DMS153 treated with DMSO at 0.1 percent for 48 hours (cell line): ENCODE measurements around the gene PHACTR1.

ENCODE experiments used
- DNase-seq: peaks from one replicate; lab custom pipeline; 2025; ENCODE audit not compliant: unreplicated experiment; lab: John Stamatoyannopoulos, UW

The PHACTR1 gene

GRCh38 chr6:12947151-12947871, 230.7 kb downstream of the PHACTR1 start:
- no peak for DNase-seq

DNA sequence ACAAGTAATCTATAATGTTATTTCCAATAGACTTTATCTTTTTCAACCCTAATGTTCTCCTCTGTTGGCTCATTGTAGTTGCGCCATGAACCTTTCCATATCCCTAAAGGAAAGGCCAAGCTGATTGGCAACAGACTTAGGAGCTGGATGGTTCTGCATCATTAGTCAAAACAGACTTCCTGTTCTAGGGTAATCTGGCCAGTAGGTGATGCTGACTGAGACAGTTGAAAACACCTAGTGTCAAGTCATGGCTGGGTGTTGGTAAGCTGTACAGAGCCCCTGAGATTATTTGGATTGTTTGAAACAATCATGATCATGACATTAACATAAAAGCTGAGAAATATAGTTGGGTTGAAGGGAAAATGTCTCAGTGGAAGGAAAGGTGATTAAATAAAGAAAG, 231.4 kb downstream of the PHACTR1 start:
- DNase-seq: no peak

- DNase-seq: no peak
Observed at GRCh38 chr6:12950976-12951375, 234.4 kb downstream of the PHACTR1 start.

- no peak for DNase-seq
Observed at GRCh38 chr6:12951415-12951814, 234.8 kb downstream of the PHACTR1 start.

DNA sequence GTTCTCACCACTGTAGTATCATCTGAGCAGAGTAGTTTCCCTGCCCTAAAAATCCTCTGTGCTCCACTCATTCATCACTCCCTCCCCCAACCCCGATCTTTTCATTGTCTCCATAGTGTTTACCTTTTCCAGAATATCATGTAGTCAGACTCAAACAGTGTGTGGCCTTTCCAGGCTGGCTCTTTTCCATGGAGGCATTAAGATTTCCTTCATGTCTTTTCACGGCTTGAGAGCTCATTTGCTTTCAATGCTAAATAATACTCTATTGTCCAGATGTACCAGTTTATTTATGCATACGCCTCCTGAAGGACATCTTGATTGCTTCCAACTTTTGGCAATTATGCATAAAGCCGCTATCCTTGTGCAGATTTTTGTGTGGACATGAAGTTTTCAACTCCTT, 235.8 kb downstream of the PHACTR1 start:
- DNase-seq: no peak

DNA sequence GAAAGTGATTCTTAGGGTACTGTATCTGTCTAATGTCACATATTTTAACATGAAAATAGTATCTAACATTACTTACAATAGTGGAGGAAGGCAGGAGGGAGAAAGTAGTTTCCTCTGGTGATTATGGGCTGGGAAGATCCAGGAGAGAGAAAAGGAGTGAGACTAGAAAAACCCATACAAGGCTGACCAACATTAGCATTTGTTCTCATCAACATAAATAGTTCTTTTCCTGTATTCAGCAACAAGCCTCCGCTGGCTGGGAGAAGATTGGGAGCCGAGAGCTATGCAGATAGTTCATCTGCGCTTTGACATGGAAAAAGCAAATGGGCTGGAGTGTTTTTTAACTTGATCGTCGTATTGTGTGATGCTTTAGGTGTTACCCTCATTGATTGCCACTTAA, 239.4 kb downstream of the PHACTR1 start:
- DNase-seq: no peak

- no peak for DNase-seq
Observed at GRCh38 chr6:12956991-12957320, 240.4 kb downstream of the PHACTR1 start.

GRCh38 chr6:12957321-12958051, 240.9 kb downstream of the PHACTR1 start:
- no peak for DNase-seq

- no peak for DNase-seq
Observed at GRCh38 chr6:12958052-12958706, 241.6 kb downstream of the PHACTR1 start.

DNA sequence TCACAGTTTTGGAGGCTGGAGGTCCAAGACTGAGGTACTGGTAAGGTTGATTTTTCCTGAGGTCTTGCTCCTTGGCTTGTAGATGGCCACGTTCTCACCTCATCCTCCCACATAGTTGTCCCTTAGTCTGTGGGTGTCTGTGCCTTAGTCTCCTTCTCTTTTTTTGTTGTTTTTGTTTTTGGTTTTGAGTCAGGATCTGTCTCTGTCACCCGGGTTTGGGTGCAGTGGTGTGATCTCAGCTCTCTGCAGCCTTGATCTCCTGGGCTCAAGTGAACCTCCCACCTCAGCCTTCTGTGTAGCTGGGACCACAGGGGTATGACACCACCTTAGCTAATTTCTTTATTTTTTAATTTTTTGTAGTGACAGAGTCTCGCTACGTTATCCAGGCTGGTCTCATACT, 245.2 kb downstream of the PHACTR1 start:
- DNase-seq: no peak

- DNase-seq: no peak
Observed at GRCh38 chr6:12962529-12962928, 246.0 kb downstream of the PHACTR1 start.

GRCh38 chr6:12962987-12963386, 246.4 kb downstream of the PHACTR1 start:
- DNase-seq: no peak

DNA sequence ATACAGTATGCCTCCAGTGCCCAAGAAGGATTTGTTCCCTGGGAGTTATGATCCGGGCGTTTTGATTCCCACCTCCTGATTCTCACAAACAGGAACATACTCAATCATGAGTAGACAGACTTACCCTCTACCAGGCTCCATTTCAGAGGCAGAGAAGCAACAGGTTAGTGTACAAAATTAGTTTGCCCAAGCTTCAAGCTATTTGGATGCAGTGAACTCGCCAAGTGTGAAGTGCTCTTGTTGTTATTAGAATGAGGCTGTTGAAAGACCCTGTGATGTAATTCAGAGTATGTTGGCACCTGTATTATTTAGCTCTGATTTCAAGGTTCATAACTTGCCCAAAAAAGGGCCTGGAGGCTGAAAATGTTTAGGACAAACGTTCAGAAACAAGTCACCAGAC, 247.0 kb downstream of the PHACTR1 start:
- no peak for DNase-seq

- DNase-seq: no peak
Observed at GRCh38 chr6:12967686-12968085, 251.1 kb downstream of the PHACTR1 start.

DNA sequence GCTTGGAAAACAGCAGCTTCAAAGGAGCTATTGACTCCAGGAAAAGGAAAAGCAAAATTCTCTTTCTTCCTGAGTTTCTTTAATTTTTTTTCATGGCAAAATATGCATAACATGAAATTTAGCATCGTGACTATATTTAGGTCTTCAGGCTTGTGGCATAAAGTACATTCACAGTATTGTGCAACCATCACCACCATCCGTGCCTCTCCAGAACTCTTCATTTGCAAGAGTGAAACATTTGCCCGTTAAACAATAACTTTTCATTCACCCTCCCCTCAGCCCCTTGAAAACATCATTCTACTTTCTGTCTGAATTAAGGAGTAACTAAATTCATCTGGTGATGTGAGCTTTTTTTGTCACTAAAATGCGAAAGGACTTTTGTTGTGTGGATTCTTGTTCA, 251.7 kb downstream of the PHACTR1 start:
- no peak for DNase-seq

GRCh38 chr6:12968839-12969558, 252.4 kb downstream of the PHACTR1 start:
- DNase-seq: no peak

DNA sequence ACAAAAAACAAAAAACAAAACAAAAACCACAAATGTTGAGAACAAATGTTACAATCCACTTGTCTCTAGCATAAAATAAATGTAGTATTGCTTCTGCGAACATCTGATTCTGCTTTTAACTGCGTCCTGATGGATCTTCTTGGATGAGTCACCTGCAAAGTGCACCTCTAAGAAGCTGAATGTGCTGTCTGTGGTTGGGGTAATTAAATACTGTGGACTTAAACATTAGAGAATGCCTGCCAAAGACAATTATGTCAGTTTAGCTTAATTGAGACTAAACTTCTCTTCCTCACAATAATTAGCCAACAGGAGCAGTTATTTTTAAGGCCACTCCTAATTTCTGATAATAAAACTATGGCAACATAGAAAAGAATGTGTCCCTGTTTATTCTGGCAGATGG, 253.4 kb downstream of the PHACTR1 start:
- no peak for DNase-seq

- no peak for DNase-seq
Observed at GRCh38 chr6:12973386-12973785, 256.8 kb downstream of the PHACTR1 start.

DNA sequence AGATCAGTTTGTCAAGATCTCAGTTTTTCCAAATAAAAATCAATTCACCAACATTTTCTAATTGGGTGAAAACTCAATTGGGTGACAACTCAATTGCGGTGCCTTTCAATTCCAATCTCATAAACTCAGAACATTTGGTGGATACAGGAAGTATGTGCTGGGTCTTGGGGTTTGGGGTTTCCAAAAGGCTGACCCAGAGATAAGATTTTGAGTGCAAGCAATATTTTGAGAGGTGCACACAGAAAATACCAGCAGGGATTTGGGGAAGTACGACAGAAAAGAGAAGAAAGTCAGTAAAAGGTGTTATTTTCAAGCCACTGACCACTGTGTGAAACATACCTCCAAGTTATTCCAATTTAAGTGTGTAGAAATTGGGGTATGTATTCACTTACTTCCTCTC, 258.0 kb downstream of the PHACTR1 start:
- no peak for DNase-seq

DNA sequence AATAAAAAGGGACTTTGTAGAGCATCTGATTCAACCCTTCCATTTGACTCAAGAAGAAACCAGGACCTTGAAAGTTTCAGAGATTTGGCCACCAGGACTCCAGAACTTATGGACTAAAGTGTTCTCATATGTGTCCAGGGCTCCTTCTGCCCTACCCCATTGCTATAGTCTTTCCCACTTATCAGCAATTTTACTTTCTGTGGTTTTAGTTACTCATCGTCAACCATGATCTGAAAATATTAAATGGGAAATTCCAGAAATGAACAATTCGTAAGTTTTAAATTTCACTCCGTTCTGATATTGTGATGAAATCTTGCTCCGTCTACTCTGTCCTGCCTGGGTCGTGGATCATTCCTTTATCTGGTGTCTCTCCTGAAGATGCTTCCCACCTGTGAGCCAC, 259.8 kb downstream of the PHACTR1 start:
- DNase-seq: no peak

GRCh38 chr6:12977206-12977605, 260.6 kb downstream of the PHACTR1 start:
- DNase-seq: no peak

DNA sequence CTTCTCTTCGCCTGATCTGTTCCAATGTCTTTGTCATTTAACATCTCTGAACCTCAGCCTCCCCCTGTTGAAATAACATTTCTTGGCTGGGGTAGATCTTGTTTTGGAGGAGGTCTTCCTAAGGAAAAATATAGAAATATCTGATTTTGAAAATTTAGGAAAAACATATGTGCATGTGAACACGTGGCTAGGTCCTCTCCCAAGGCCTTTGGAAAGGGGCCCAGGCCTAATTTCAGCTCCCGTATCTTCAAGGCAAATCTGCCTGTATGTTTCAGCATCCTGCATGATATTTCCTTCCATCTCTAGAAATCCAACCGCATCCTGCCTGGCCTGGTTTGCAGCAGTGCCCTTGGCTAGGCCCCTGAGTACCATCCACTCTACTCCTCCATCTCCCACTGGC, 261.2 kb downstream of the PHACTR1 start:
- no peak for DNase-seq
